NCI-H2227 (cell line): ENCODE results near the gene PGAP6.
"Not testable (repeated sequence)": the region's sequence is repeated elsewhere in the genome, so short reads cannot be mapped to it uniquely, and the experiment has no call there.

ENCODE experiments used
- DNase-seq: peaks from one replicate; lab custom pipeline; 2025; ENCODE audit not compliant: unreplicated experiment; lab: John Stamatoyannopoulos, UW

Gene PGAP6

GRCh38 chr16:404971-405486 lies 23.3 kb upstream of the PGAP6 start:
- no peak for DNase-seq

GRCh38 chr16:401468-402348 lies 19.9 kb upstream of the PGAP6 start, which contains the start of gene DECR2:
Gene DECR2, plus strand, starts transcription at chr16:401885. Its CDS starts 79 bp downstream, at chr16:401964.
- peak; percentile 94 for DNase-seq

GRCh38 chr16:400061-400591 lies 18.3 kb upstream of the PGAP6 start:
- DNase-seq, result no peak

- DNase-seq, result no peak
These were observed 17.7 kb upstream of the PGAP6 start for GRCh38 chr16:399340-400019.

- no peak for DNase-seq
These were observed 17.0 kb upstream of the PGAP6 start for GRCh38 chr16:398561-399339.

GRCh38 chr16:397736-398332 lies 16.1 kb upstream of the PGAP6 start:
- peak; percentile 71 for DNase-seq

- peak; percentile 75 for DNase-seq
These were observed 15.4 kb upstream of the PGAP6 start, which contains the start of gene NME4 for GRCh38 chr16:397135-397661. Gene NME4, plus strand, starts transcription at chr16:397199. Its CDS starts 24 bp downstream, at chr16:397223.

- DNase-seq, result peak; percentile 89
These were observed 14.8 kb upstream of the PGAP6 start for GRCh38 chr16:396605-397004.

- DNase-seq, result no peak
These were observed 14.4 kb upstream of the PGAP6 start for GRCh38 chr16:396199-396598.

GRCh38 chr16:392450-393030 lies 10.8 kb upstream of the PGAP6 start:
- DNase-seq, result no peak

- peak; percentile 59 for DNase-seq
These were observed 10.1 kb upstream of the PGAP6 start for GRCh38 chr16:391885-392335.

- DNase-seq, result no peak
These were observed 7.6 kb upstream of the PGAP6 start for GRCh38 chr16:389352-389751.

GRCh38 chr16:387761-388666 lies 6.2 kb upstream of the PGAP6 start:
- DNase-seq, result not testable (repeated sequence)

- no peak for DNase-seq
These were observed 4.9 kb upstream of the PGAP6 start for GRCh38 chr16:386641-387156.

GRCh38 chr16:383326-384051 lies 1.7 kb upstream of the PGAP6 start:
- DNase-seq, result peak; percentile 37

- DNase-seq, result peak; percentile 73
These were observed 578 bp downstream of the PGAP6 start for GRCh38 chr16:381012-381788.

- no peak for DNase-seq
These were observed 1.1 kb downstream of the PGAP6 start for GRCh38 chr16:380762-381011.
